Germinal center (tissue), 1 donor: ENCODE data around the gene KIFBP.

Experiments used
- DNase-seq: peaks from one replicate; pipeline ENCODE4 v3.0.0; 2012; ENCODE audit warnings: mixed read lengths, low spot score

The KIFBP gene

DNA sequence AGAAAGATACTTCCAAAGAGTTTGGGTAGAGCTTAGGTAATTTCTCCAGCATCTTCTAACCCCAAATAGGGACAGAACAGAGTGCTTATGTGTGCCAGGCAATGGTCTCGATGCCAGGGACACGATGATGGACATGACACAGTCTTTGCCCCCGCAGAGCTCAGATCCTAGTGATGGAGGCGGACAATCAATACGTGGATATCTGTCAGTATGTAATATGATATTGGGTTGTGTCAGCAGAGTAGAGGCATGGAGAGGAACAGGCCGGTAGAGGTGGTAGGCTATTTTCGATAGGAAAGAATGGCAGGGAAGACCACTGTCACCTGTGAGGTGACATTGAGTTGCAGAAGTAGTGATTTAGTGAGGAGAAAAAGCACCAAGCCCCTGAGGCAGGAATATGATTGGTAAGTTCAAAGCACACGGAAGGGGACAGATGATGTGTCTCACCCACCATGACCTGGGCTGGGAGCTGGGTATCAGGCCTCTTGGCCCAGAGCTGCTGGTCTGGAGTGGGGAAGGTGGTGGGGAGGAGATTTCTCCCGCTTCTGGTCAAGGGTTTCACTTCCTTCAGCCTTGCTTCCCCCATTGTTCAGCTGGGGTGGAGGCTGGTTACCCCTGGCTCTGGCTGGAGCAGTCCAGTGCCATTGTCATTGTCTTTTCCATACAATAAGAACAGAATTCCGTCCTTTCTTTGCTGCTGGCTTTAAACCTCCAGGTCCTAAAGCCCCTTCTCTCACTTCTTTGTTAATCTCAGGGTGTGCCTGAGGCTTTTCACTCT lies 63.3 kb downstream of the KIFBP start:
- no peak for DNase-seq

DNA sequence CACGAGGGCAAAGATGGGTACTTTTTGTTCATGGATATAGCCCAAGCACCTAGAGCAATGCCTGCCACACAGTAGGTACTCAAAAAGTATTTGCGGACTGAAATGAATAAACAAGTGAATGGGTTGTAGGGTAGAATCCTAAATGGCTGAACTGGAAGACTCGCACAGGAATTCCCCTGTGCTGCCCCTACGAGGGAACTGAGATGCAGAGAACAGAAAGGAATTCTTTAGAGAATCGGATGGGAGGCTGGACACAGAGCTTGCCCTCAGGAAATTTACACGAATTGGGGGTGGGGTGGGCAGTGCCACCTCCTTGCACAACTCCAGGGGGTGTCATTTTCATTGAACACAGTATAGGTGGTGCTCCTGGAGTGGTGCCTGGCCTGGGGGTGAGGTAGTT lies 64.1 kb downstream of the KIFBP start:
- no peak for DNase-seq

DNA sequence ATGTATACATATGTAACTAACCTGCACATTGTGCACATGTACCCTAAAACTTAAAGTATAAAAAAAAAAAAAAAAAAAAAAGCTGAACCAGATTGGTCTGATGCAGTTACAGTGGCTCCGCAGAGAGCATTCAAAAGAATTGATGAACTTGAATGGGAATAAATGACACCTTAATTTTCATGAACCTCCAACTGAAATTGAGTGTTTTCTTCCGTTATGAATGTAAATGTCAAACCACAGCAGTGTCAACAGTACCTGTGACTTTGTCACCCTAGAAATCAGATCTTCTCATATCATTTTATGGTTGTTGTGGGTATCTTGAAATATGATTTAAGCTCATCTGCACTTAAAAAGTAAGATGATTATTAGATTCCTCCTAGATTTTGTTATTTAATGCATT lies 66.6 kb downstream of the KIFBP start:
- no peak for DNase-seq

- no peak for DNase-seq
Observed at GRCh38 chr10:69056129-69056528, 67.5 kb downstream of the KIFBP start.

DNA sequence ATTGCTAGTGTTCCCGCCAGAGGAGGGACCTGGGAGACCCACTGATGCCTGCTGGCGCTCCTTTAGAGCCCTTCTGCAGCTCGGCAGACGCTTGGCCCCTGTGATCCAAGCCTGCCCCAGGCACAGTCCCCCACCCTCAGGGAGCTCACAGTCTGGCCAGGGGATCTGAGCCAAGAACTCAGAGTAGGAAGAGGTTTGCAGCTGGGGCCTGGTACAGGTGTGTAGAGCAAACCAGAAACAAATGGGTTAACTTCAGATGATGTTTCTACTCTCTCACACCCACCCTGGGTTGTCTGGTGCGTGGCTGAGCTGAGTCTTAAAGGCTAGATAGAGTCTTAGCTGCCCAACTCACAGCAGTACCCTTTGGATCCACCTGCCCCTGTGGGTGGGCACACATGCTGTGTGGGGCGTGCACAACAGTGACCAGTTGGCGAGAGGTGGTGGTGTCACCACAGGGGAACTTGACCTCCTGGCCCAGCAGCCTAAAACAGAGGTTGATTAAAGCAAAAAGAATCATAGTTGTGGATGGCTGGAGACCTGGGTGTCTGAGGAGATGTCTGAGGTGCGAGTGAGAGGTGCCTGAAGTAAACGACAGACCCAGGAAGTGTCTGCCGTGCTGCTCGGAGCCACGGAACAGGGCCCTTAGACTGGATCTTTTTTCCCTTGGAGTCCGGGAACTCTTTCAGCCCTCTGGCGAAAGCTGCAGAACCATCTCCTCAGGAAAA lies 68.1 kb downstream of the KIFBP start:
- no peak for DNase-seq

GRCh38 chr10:69057261-69057950 lies 68.8 kb downstream of the KIFBP start:
- no peak for DNase-seq

- no peak for DNase-seq
Observed at GRCh38 chr10:69057951-69058297, 69.3 kb downstream of the KIFBP start.

DNA sequence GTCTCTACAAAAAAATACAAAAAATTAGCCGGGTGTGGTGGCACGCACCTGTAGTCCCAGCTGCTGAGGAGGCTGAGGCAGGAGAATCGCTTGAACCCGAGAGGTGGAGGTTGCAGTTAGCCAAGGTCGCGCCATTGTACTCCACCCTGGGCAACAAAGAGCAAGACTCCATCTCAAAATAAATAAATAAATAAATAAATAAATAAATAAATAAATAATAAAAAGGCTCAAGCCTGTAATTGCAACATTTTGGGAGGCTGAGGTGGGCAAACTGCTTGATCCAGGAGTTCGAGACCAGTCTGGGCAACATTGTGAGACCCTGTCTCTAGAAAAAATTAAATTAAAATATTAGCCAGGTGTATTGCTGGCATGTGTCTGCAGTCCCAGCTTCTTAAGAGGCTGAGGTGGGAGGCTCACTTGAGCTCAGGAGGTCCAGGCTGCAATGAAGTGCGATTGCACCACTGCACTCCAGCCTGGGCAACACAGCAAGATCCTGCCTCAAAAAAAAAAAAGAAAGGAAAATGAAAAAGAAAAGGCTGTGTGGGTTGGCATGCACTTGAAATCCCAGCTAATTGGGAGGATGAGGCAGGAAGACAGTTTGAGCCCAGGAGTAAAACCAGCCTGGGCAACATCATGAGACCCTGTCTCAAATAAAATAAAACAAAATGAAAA lies 71.7 kb downstream of the KIFBP start:
- DNase-seq: no peak

- DNase-seq: peak; percentile 44
Observed at GRCh38 chr10:69061305-69062161, 72.9 kb downstream of the KIFBP start.

GRCh38 chr10:69062901-69063300 lies 74.3 kb downstream of the KIFBP start:
- DNase-seq: no peak

- no peak for DNase-seq
Observed at GRCh38 chr10:69064762-69065328, 76.2 kb downstream of the KIFBP start.

DNA sequence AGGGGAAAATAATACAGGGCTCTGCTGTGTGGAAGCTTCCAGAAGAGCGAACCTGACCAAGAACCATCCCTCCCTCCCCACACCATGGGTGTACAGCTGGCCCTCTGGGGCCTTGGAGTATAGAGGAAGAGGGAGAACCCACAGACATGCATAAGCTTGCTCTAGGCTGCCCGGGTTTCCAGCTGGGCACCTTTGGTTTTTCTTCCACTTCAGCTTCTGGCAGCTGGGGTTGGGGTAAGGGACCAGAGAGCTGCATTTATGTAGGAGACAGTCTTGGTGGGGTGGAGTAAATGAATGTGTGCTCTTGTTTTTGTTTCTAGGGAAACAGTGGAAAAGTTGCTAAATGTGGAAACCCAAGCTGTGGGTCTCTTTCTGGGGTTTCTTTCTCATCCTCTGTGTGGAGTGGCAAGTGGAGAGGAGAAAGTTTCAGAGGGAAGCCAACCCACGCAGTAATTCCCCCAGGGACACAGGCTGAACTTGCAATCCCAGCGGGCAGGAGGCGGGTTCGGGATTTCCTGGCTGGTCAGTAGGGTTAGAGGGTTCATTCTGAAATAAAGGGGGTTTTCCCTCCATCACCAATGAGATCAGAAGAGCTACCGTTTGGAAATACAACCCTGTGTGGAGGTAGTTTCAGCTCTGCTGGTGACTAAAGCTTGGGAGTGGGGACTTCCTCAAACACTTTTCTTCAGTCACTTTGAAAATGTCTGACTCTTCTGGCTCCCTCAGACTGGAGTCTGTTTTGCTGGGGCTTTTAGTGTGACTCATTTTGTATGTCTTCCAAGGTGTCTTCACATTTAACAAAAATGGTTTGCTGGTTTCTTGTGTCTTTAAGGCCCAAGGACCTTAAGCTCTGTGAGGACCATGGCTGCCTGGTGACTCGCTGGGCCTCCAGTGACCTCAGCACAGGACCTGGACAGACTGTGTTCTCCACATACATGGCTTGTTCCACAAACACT lies 77.1 kb downstream of the KIFBP start:
- DNase-seq: no peak
